Activated CD8-positive, alpha-beta T cell treated with anti-CD3 and anti-CD28 coated beads for 36 hours (primary cell): ENCODE measurements around the gene LRRC75B. TPM values are rescaled to one million over a fixed set of nuclear protein-coding genes. Genes with fewer than 3 reads are reported as not detected.

Experiments
- ATAC-seq: fragments of 200-7000 bp; cut with Tn5 transposase; one replicate; pipeline ENCODE4 v1.10.0; 2021; ENCODE audit warnings: mild to moderate bottlenecking, moderate library complexity
- CTCF ChIA-PET: fragments of 350-600 bp; sonication (Branson Sonifier 250); formaldehyde crosslinking; loops from one replicate; lab custom pipeline; 2021; ENCODE audit warnings: antibody characterized with exemption; lab: Charles Lee
- POLR2A ChIA-PET: fragments of 350-600 bp; sonication (Branson Sonifier 250); formaldehyde crosslinking; loops from one replicate; lab custom pipeline; 2021; ENCODE audit warnings: antibody characterized with exemption; lab: Charles Lee
- DNase-seq: peaks from one replicate; pipeline ENCODE4 v3.0.0-alpha.2; 2020
- H3K27ac Mint-ChIP-seq: one replicate; pipeline ENCODE4 v1.8.0; 2021; ENCODE audit warnings: mild to moderate bottlenecking, mixed read lengths
- H3K27me3 Mint-ChIP-seq: one replicate; pipeline ENCODE4 v1.8.0; 2021; ENCODE audit warnings: mixed read lengths
- H3K36me3 Mint-ChIP-seq: one replicate; pipeline ENCODE4 v1.8.0; 2021; ENCODE audit warnings: low read depth, mixed read lengths
- H3K4me1 Mint-ChIP-seq: one replicate; pipeline ENCODE4 v1.8.0; 2021; ENCODE audit warnings: low read depth, mixed read lengths
- H3K4me3 Mint-ChIP-seq: one replicate; pipeline ENCODE4 v1.8.0; 2021; ENCODE audit warnings: mild to moderate bottlenecking, moderate library complexity, mixed read lengths
- H3K9me3 Mint-ChIP-seq: one replicate; pipeline ENCODE4 v1.8.0; 2021; ENCODE audit warnings: mixed read lengths
- CTCF ChIP-seq: fragments of 200-600 bp; IDR thresholded peaks from one replicate; pipeline ENCODE4 v1.8.0; 2022; ENCODE audit warnings: antibody characterized with exemption, mild to moderate bottlenecking
- intact Hi-C: fragments of 100-400 bp; cut with micrococcal nuclease; formaldehyde crosslinking; loops from one replicate; pipeline ENCODE4 v1.10.0; 2022
- total RNA-seq, 2 experiments: library from RNA; stranded (reverse); gene quantifications; one replicate each; pipeline ENCODE4 v1.2.3, GENCODE V29; 2021

Gene LRRC75B
- total RNA-seq, 2 experiments from 2014 or later, result 1.2 to 1.5 TPM

DNA sequence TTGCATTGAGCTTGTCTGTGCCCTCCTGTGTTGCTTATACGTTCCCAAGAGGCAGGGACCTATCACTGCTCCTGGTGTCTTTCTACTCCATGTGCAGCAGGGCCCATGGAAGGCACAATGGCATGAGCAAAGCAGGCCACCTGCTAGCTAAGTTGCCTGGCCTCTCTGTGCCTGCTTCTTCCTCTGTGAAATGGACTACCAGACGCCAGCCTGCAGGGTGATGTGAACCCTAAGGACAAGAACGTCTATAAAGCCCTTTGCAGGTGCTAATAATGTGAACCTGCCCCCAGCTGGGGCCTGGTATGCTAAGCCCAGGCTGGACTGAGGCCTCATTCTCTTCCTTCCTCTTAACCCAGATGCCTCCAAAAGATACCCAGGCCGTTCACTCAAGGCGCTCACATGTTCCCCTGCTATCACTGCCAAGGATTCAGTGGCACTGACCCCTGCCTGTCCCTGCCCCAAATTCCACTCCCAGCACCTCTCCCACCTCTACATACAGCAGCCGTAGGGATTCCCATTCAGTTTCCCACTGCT, 41.9 kb downstream of the LRRC75B start:
- Mint-ChIP-seq H3K27ac (peak overlapping the region; percentile 13), H3K4me3 (no peak overlapping the region), H3K9me3 (no peaks in the 10 kb centered on the region), H3K27me3 (no peaks in the 10 kb centered on the region), H3K36me3 (peaks cover 26% of the 10 kb centered on the region), H3K4me1 (peaks cover 19% of the 10 kb centered on the region)
- intact Hi-C loops, result no loop called here
- ChIA-PET POLR2A (interaction anchor here (0.7 kb wide), 1 partner anchor 118 kb away, joined by 3 read pairs; no protein-coding TSS in a partner anchor), CTCF (no interaction called here)
- DNase-seq (no peak), ATAC-seq (no peak)
- no peak for TF ChIP-seq CTCF

GRCh38 chr22:24550028-24550901, 42.6 kb downstream of the LRRC75B start:
- Mint-ChIP-seq H3K27ac (peak overlapping the region; percentile 13), H3K27me3 (no peaks in the 10 kb centered on the region), H3K4me1 (peaks cover 19% of the 10 kb centered on the region), H3K4me3 (no peak overlapping the region), H3K9me3 (no peaks in the 10 kb centered on the region), H3K36me3 (peaks cover 24% of the 10 kb centered on the region)
- TF ChIP-seq CTCF, result no peak
- ATAC-seq (no peak), DNase-seq (no peak)
- intact Hi-C loops, result no loop called here
- POLR2A ChIA-PET, result interaction anchor here (0.7 to 1.3 kb wide), 3 partner anchors 19 to 119 kb away, joined by 3 to 5 read pairs (median 3); no protein-coding TSS in a partner anchor
- CTCF ChIA-PET, result interaction anchor here (1.3 kb wide), 1 partner anchor 24 kb away, joined by 3 read pairs; no protein-coding TSS in a partner anchor

DNA sequence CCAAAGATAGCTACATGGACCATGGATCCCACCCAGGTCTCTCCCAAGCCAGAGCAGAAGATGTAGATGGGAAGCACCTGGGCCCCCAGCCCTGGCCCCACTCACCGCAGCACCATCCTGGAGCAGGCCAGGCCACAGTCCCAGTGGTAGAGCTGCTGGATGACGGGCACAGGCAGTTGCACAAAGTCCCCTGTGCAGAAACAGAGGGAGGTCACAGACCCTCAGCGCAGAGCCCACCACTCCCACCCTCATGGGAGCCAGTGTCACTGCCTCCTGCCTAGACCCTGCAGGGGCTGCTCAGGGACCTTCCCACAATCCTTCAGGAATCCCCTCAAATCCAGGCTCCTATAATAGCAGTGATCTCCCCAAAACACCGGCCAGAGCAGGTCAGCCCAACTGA, 44.1 kb downstream of the LRRC75B start:
- TF ChIP-seq CTCF, result no peak
- Mint-ChIP-seq H3K36me3 (peaks cover 17% of the 10 kb centered on the region), H3K9me3 (no peaks in the 10 kb centered on the region), H3K27ac (no peak overlapping the region), H3K4me3 (no peak overlapping the region), H3K4me1 (peaks cover 17% of the 10 kb centered on the region), H3K27me3 (no peaks in the 10 kb centered on the region)
- ATAC-seq (no peak), DNase-seq (no peak)
- ChIA-PET CTCF (interaction anchor here (1.3 kb wide), 1 partner anchor 23 kb away, joined by 3 read pairs; no protein-coding TSS in a partner anchor), POLR2A (interaction anchor here (1.3 kb wide), 1 partner anchor 18 kb away, joined by 5 read pairs; no protein-coding TSS in a partner anchor)
- intact Hi-C loops, result no loop called here

DNA sequence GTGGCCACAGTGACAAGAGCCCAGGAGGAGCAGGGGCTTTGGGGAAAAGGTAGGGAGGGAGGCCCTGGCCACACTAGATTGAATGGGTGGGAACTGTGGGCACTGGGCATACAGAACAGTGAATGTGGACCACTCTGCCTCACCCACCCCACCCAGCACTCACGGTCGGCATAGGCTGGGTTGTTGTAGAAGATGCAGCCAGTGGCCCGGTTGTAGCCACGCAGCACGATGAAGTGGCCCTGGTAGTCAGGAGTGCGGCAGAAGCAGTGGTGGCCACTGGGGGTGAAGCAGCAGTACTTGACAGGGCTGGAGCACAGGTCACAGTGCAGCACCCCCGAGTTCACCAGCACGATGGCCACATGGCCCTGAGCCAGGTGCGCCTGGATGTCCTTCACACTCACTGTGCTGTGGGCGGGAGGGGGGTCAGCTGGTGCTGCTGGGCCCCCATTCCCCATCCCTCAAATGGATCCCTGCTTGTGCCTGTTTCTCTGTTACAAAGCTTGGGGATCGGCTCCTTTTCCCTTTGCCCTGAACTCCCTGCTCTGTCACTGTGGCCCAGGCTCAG, 49.1 kb downstream of the LRRC75B start:
- Mint-ChIP-seq H3K27ac (no peak overlapping the region), H3K9me3 (no peaks in the 10 kb centered on the region)

More for the DNA sequence above, 49.1 kb downstream of the LRRC75B start:
- DNase-seq, result no peak
- CTCF ChIA-PET, result interaction anchor here (1.0 kb wide), 1 partner anchor 18 kb away, joined by 3 read pairs; no protein-coding TSS in a partner anchor
- H3K36me3 Mint-ChIP-seq, result peaks cover 13% of the 10 kb centered on the region
- intact Hi-C loops, result no loop called here
- ATAC-seq, result no peak
- POLR2A ChIA-PET, result interaction anchor here (0.6 to 1.9 kb wide), 3 partner anchors 10 to 17 kb away, joined by 3 to 5 read pairs (median 3); partner anchors contain the start of gene GUCD1
- no peak for TF ChIP-seq CTCF
- H3K4me1 Mint-ChIP-seq, result no peaks in the 10 kb centered on the region
- no peaks in the 10 kb centered on the region for H3K27me3 Mint-ChIP-seq
- no peak overlapping the region for H3K4me3 Mint-ChIP-seq
